Stomach (tissue), 4 donors: ENCODE results near the gene CFAP100.

Experiments used
- CTCF ChIP-seq, 7 experiments: fragments of 450-650 bp in 4 of 7; fragments of 200-600 bp in 3 of 7; sonication (generic) in 3 of 7; IDR thresholded peaks; one replicate each; pipeline ENCODE4 v1.5.1; 2016 to 2019; ENCODE audit warnings: antibody characterized with exemption in 7 of 7, control low read depth in 2 of 7, mild to moderate bottlenecking in 1 of 7
- POLR2A ChIP-seq, 4 donors: fragments of 450-650 bp; IDR thresholded peaks; one replicate each; pipeline ENCODE4 v1.6.1; 2016; ENCODE audit warnings: antibody characterized with exemption in 4 of 4, control low read depth in 2 of 4, mild to moderate bottlenecking in 1 of 4, moderate library complexity in 1 of 4

GRCh38 chr3:126459763-126460127 is 65.0 kb downstream of the CFAP100 start:
- TF ChIP-seq POLR2A (IDR thresholded peaks at IDR 0.05) (no peak), CTCF (IDR thresholded peaks at IDR 0.05) (no peak)
